GM10248 (cell line): ENCODE measurements around the gene DNAH10.

Source experiments
- CTCF ChIA-PET: fragments of 300-600 bp; sonication (Branson Sonifier 250); formaldehyde crosslinking; extraction: SDS; loops from one replicate; lab custom pipeline; 2021; ENCODE audit warnings: antibody characterized with exemption; lab: Yijun Ruan, JAX
- POLR2A ChIA-PET: fragments of 350-650 bp; sonication (Branson Sonifier 250); formaldehyde crosslinking; extraction: SDS; loops from one replicate; lab custom pipeline; 2020; ENCODE audit warnings: antibody characterized with exemption; lab: Yijun Ruan, JAX
- DNase-seq: peaks from one replicate; pipeline ENCODE4 v3.0.0; 2012; ENCODE audit errors: extremely low spot score
- CTCF ChIP-seq: IDR thresholded peaks from 2 replicates; pipeline ENCODE4 v1.5.1; 2012; ENCODE audit warnings: mild to moderate bottlenecking, low read depth; ENCODE audit errors: extremely low read depth, missing control alignments, control extremely low read depth

Gene DNAH10

GRCh38 chr12:123948401-123948795, 186.3 kb downstream of the DNAH10 start:
- DNase-seq, result no peak
- ChIA-PET CTCF (interaction anchor here (1.9 kb wide), 1 partner anchor 9 kb away, joined by 6 read pairs; no protein-coding TSS in a partner anchor), POLR2A (no interaction called here)
- TF ChIP-seq CTCF, result no peak

GRCh38 chr12:123948796-123949769, 187.0 kb downstream of the DNAH10 start:
- POLR2A ChIA-PET, result no interaction called here

GRCh38 chr12:123949770-123950165, 187.7 kb downstream of the DNAH10 start:
- ChIA-PET POLR2A (no interaction called here), CTCF (no interaction called here)
- no peak for DNase-seq
- no peak for TF ChIP-seq CTCF

More at GRCh38 chr12:123948796-123949769, 187.0 kb downstream of the DNAH10 start:
- no peak for DNase-seq
- CTCF ChIA-PET, result interaction anchor here (1.9 kb wide), 1 partner anchor 10 kb away, joined by 6 read pairs; no protein-coding TSS in a partner anchor
- no peak for TF ChIP-seq CTCF

- TF ChIP-seq CTCF, result no peak
- CTCF ChIA-PET, result no interaction called here
- DNase-seq, result no peak
- POLR2A ChIA-PET, result no interaction called here
Observed at GRCh38 chr12:123950476-123951349, 188.6 kb downstream of the DNAH10 start.

- TF ChIP-seq CTCF, result no peak
- POLR2A ChIA-PET, result no interaction called here
- DNase-seq, result no peak
- CTCF ChIA-PET, result no interaction called here
Observed at GRCh38 chr12:123951467-123951866, 189.4 kb downstream of the DNAH10 start.

- TF ChIP-seq CTCF, result no peak
- ChIA-PET POLR2A (no interaction called here), CTCF (no interaction called here)
- no peak for DNase-seq
Observed at GRCh38 chr12:123952037-123952436, 189.9 kb downstream of the DNAH10 start.
